ENCODE results near the gene SLC25A39. TPM values are rescaled to one million over a fixed set of nuclear protein-coding genes. Genes with fewer than 3 reads are reported as not detected.

Gene SLC25A39
- total and polyA plus RNA-seq, 9 of the 15 experiments (the other 6 are each of a cell fraction or from before 2014, with no cell fraction given) = 4.8 to 267 (median 140) TPM

DNA sequence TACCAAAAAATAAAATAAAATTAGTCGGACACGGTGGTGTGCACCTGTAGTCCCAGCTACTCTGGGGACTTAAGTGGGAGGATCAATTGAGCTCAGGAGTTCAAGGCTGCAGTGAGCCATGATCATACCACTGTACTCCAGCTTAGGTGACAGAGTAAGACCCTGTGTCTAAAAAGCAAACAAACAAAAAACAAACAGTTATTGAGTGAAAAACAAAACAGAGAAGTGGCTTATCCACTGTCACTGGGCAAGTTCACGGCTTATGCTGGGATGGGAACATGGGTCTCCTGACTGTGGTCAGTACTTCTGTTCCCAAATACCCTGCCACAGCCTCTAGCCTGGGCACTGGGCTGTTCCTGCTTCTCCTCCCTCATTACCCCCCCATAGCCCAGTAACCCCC lies 10.9 kb upstream of the SLC25A39 start:
- Histone ChIP-seq H2AFZ (ENCODE audit: low read depth, low read length) (no peak overlapping the region), H3K4me1 (replicated peaks in 1 of 2; ENCODE audit: control insufficient read depth in 2 of 2, insufficient read depth in 2 of 2, low read length in 2 of 2) (peaks cover 3 to 6% of the 10 kb centered on the region in 2 experiments; a peak in 4 of 5 replicates), H3K27me3 (ENCODE audit: control insufficient read depth in 2 of 2, insufficient read depth in 2 of 2, low read length in 2 of 2) (no peaks in the 10 kb centered on the region), H3K36me3 (ENCODE audit: control insufficient read depth, insufficient read depth, low read length) (no peaks in the 10 kb centered on the region), H3K4me2 (ENCODE audit: insufficient read depth, low read length) (no peak overlapping the region), H3K4me3 (no peak overlapping the region), H3K9me1 (ENCODE audit: control insufficient read depth, insufficient read depth, low read length) (no peaks in the 10 kb centered on the region), H3K9me3 (replicated peaks; ENCODE audit: control insufficient read depth, insufficient read depth, low read depth, low read length) (no peaks in the 10 kb centered on the region), H3K9ac (ENCODE audit: insufficient read depth in 1 of 2, low read depth in 2 of 2, low read length in 2 of 2) (no peak overlapping the region), H3K79me2 (ENCODE audit: control insufficient read depth, insufficient read depth, low read length) (no peaks in the 10 kb centered on the region), H4K20me1 (replicated peaks; ENCODE audit: control insufficient read depth, insufficient read depth, low read length) (no peaks in the 10 kb centered on the region), H3K27ac (ENCODE audit: extremely low read depth, low read depth, low read length) (no peak overlapping the region)
- ChIA-PET CTCF (ENCODE audit: low intra/inter-chr PET ratio) (no interaction called here), POLR2A (interaction anchor here (0.6 kb wide), 1 partner anchor 8 kb away, joined by 3 read pairs; no protein-coding TSS in a partner anchor)
- in situ Hi-C loops (cut with MboI) = loop anchor here (25.0 kb wide), 1 partner anchor 398 kb away; the partner anchor contains the start of gene PPY
- FAIRE-seq = no peak
- WGBS (ENCODE audit: insufficient coverage, low coverage, missing lambda C conversion rate) = 21% methylated on average over 3 of the region's 3 CpGs
- TF ChIP-seq E2F3 (CRISPR knock-in tag; IDR thresholded peaks at IDR 0.05) (no peak), LARP7 (IDR thresholded peaks at IDR 0.05) (no peak), FUS (optimal IDR thresholded peaks at IDR 0.05; ENCODE audit: low read depth, low read length) (no peak), ZNF121 (CRISPR knock-in tag; conservative IDR thresholded peaks at IDR 0.05) (no peak), BRCA1 (IDR thresholded peaks at IDR 0.05) (no peak), BRCA1 (CRISPR knock-in tag; IDR thresholded peaks at IDR 0.05) (no peak), ZBTB1 (CRISPR knock-in tag; IDR thresholded peaks at IDR 0.05; ENCODE audit: borderline replicate concordance, low read depth) (no peak), MAFF (IDR thresholded peaks at IDR 0.05; ENCODE audit: low read length) (no peak), NFYB (IDR thresholded peaks at IDR 0.05; ENCODE audit: extremely low read depth, insufficient read length) (no peak), TEAD1 (CRISPR knock-in tag; IDR thresholded peaks at IDR 0.05) (no peak), ZNF551 (CRISPR knock-in tag; IDR thresholded peaks at IDR 0.05) (no peak), RHOXF2B (CRISPR knock-in tag; conservative IDR thresholded peaks at IDR 0.05) (no peak), SAP30 (IDR thresholded peaks at IDR 0.05; ENCODE audit: borderline replicate concordance, insufficient read depth, low read depth, low read length, poor library complexity, severe bottlenecking) (no peak), ZBTB8A (IDR thresholded peaks at IDR 0.05; ENCODE audit: partially characterized antibody) (no peak), FOSL1 (tag; conservative IDR thresholded peaks at IDR 0.05) (no peak), TCF3 (CRISPR knock-in tag; IDR thresholded peaks at IDR 0.05) (no peak), RBBP5 (IDR thresholded peaks at IDR 0.05; ENCODE audit: borderline replicate concordance, insufficient read depth, low read length, poor library complexity, severe bottlenecking) (no peak), COPS2 (conservative IDR thresholded peaks at IDR 0.05) (no peak)
- TF ChIP-seq, protein P1, sequence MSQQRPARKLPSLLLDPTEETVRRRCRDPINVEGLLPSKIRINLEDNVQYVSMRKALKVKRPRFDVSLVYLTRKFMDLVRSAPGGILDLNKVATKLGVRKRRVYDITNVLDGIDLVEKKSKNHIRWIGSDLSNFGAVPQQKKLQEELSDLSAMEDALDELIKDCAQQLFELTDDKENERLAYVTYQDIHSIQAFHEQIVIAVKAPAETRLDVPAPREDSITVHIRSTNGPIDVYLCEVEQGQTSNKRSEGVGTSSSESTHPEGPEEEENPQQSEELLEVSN (IDR thresholded peaks at IDR 0.05; ENCODE audit: borderline replicate concordance in 1 of 2, extremely low read depth in 1 of 2, insufficient read depth in 1 of 2, insufficient read length in 1 of 2, low read depth in 1 of 2, low read length in 1 of 2, poor library complexity in 1 of 2, severe bottlenecking in 1 of 2) = no peak
- TF ChIP-seq, protein P2, sequence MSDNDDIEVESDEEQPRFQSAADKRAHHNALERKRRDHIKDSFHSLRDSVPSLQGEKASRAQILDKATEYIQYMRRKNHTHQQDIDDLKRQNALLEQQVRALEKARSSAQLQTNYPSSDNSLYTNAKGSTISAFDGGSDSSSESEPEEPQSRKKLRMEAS (CRISPR knock-in tag; IDR thresholded peaks at IDR 0.05) = no peak
- TF ChIP-seq, protein P3, sequence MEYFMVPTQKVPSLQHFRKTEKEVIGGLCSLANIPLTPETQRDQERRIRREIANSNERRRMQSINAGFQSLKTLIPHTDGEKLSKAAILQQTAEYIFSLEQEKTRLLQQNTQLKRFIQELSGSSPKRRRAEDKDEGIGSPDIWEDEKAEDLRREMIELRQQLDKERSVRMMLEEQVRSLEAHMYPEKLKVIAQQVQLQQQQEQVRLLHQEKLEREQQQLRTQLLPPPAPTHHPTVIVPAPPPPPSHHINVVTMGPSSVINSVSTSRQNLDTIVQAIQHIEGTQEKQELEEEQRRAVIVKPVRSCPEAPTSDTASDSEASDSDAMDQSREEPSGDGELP (CRISPR knock-in tag; IDR thresholded peaks at IDR 0.05; ENCODE audit: borderline replicate concordance) = no peak
- no peak for DNase-seq (ENCODE audit: extremely low read depth in 1 of 4, low spot score in 3 of 4)
- intact Hi-C loops (cut with micrococcal nuclease) = no loop called here
- no TSS peak for BruUV-seq (replicated peaks)
- ATAC-seq = no peak
